ENCODE data around the gene ACOXL. TPM values are rescaled to one million over a fixed set of nuclear protein-coding genes. Genes with fewer than 3 reads are reported as not detected.

Gene ACOXL
- total RNA-seq, 1 donor from 2014 or later, result not detected

- H3K9me3 Mint-ChIP-seq, result no peaks in the 10 kb centered on the region
- H3K4me3 Mint-ChIP-seq, result no peak overlapping the region
- peaks cover 63% of the 10 kb centered on the region for H3K4me1 Mint-ChIP-seq
- H3K36me3 Mint-ChIP-seq (ENCODE audit: low read depth), result peaks cover 19% of the 10 kb centered on the region
- no peak overlapping the region for H3K27ac Mint-ChIP-seq (ENCODE audit: unreplicated experiment)
- no peak for TF ChIP-seq CTCF (conservative IDR thresholded peaks at IDR 0.05)
- H3K27me3 Mint-ChIP-seq (ENCODE audit: low read depth), result no peaks in the 10 kb centered on the region
- no peak for DNase-seq (ENCODE audit: low read depth, low spot score)
Observed at GRCh38 chr2:111157071-111157661, 424.8 kb downstream of the ACOXL start.

GRCh38 chr2:111157798-111158197 lies 425.4 kb downstream of the ACOXL start:
- Mint-ChIP-seq H3K4me1 (peaks cover 67% of the 10 kb centered on the region), H3K27ac (ENCODE audit: unreplicated experiment) (no peak overlapping the region), H3K27me3 (ENCODE audit: low read depth) (no peaks in the 10 kb centered on the region)

GRCh38 chr2:111159641-111160040 lies 427.3 kb downstream of the ACOXL start:
- DNase-seq (ENCODE audit: low read depth, low spot score), result no peak
- peak overlapping the region; percentile 59 for H3K27ac Mint-ChIP-seq (ENCODE audit: unreplicated experiment)

More at GRCh38 chr2:111157798-111158197, 425.4 kb downstream of the ACOXL start:
- H3K4me3 Mint-ChIP-seq, result no peak overlapping the region
- H3K9me3 Mint-ChIP-seq, result no peaks in the 10 kb centered on the region
- H3K36me3 Mint-ChIP-seq (ENCODE audit: low read depth), result peaks cover 21% of the 10 kb centered on the region
- no peak for DNase-seq (ENCODE audit: low read depth, low spot score)
- no peak for TF ChIP-seq CTCF (conservative IDR thresholded peaks at IDR 0.05)

DNA sequence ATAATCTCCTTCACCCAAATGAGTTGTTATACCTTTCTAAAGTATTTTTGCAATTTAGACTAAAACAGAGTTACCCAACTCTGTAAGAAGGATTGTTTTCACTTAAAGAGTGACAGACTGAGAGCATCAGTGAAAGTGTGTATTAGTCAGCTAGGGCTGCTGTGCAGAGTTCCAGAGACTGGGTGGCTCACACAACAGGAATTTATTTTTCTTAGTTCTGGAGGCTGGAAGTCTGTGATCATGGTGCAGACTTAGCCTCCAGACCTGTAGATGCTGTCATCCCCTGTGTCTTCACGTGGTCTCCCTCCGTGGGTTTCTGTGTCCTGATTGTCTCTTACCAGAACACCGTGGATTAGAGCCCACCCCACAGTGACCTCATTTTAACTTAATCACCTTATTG lies 428.4 kb downstream of the ACOXL start:
- no peaks in the 10 kb centered on the region for H3K9me3 Mint-ChIP-seq
- no peak overlapping the region for H3K27ac Mint-ChIP-seq (ENCODE audit: unreplicated experiment)
- TF ChIP-seq CTCF (conservative IDR thresholded peaks at IDR 0.05), result no peak
- H3K4me3 Mint-ChIP-seq, result no peak overlapping the region
- no peak for DNase-seq (ENCODE audit: low read depth, low spot score)
- peaks cover 24% of the 10 kb centered on the region for H3K36me3 Mint-ChIP-seq (ENCODE audit: low read depth)
- H3K27me3 Mint-ChIP-seq (ENCODE audit: low read depth), result no peaks in the 10 kb centered on the region
- peaks cover 55% of the 10 kb centered on the region for H3K4me1 Mint-ChIP-seq

More at GRCh38 chr2:111159641-111160040, 427.3 kb downstream of the ACOXL start:
- Mint-ChIP-seq H3K9me3 (no peaks in the 10 kb centered on the region), H3K4me3 (no peak overlapping the region), H3K27me3 (ENCODE audit: low read depth) (no peaks in the 10 kb centered on the region), H3K4me1 (peaks cover 66% of the 10 kb centered on the region), H3K36me3 (ENCODE audit: low read depth) (peaks cover 23% of the 10 kb centered on the region)
- TF ChIP-seq CTCF (conservative IDR thresholded peaks at IDR 0.05), result no peak

DNA sequence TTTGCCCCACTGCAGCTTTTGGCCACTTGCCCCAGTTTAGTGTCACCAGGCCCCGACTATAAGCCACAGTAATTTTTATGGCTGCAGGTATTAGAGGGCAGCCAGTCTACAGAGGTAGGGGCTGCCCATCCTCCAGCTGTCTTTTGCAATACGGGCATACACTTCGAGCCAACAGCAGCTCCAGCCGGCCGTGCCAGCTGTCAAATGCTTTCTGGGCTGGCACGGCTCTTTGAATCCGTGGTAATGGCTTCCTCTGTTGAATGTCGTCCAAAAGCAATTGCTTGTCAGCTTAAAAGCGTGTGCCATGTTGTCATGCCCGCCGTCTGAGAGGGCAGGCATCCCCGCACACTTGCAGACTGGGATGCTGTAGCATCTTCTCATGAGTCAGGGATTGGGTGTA lies 429.6 kb downstream of the ACOXL start:
- H3K4me1 Mint-ChIP-seq, result peaks cover 42% of the 10 kb centered on the region
- no peaks in the 10 kb centered on the region for H3K27me3 Mint-ChIP-seq (ENCODE audit: low read depth)
- no peak for DNase-seq (ENCODE audit: low read depth, low spot score)
- no peaks in the 10 kb centered on the region for H3K9me3 Mint-ChIP-seq
- TF ChIP-seq CTCF (conservative IDR thresholded peaks at IDR 0.05), result no peak
- H3K27ac Mint-ChIP-seq (ENCODE audit: unreplicated experiment), result no peak overlapping the region
- no peak overlapping the region for H3K4me3 Mint-ChIP-seq
- H3K36me3 Mint-ChIP-seq (ENCODE audit: low read depth), result peaks cover 18% of the 10 kb centered on the region

Data from neural crest cell (in vitro differentiated cells).